ENCODE data around the gene PID1. TPM values are rescaled to one million over a fixed set of nuclear protein-coding genes. Genes with fewer than 3 reads are reported as not detected.

Gene PID1
- polyA plus RNA-seq, 1 experiment, result 1.8 TPM

GRCh38 chr2:229059331-229060033 lies 211.6 kb downstream of the PID1 start:
- no peak for DNase-seq (ENCODE audit: low read depth, low spot score)
- Histone ChIP-seq H3K27me3 (ENCODE audit: control insufficient read depth, insufficient read depth, low read length) (no peaks in the 10 kb centered on the region), H3K9me3 (ENCODE audit: control insufficient read depth, insufficient read depth, low read length) (no peaks in the 10 kb centered on the region), H3K27ac (ENCODE audit: low read depth, low read length) (no peak overlapping the region), H3K4me3 (ENCODE audit: low read depth, low read length) (no peak overlapping the region)
- ChIA-PET POLR2A (no interaction called here), CTCF (no interaction called here)
- no peak for TF ChIP-seq CTCF (IDR thresholded peaks at IDR 0.05; ENCODE audit: low read depth, low read length)

GRCh38 chr2:229057976-229058553 lies 213.0 kb downstream of the PID1 start:
- POLR2A ChIA-PET, result no interaction called here
- no peaks in the 10 kb centered on the region for H3K9me3 ChIP-seq (ENCODE audit: control insufficient read depth, insufficient read depth, low read length)
- no peak for TF ChIP-seq CTCF (IDR thresholded peaks at IDR 0.05; ENCODE audit: low read depth, low read length)
- H3K27me3 ChIP-seq (ENCODE audit: control insufficient read depth, insufficient read depth, low read length), result no peaks in the 10 kb centered on the region
- no peak for DNase-seq (ENCODE audit: low read depth, low spot score)
- no peak overlapping the region for H3K4me3 ChIP-seq (ENCODE audit: low read depth, low read length)
- H3K27ac ChIP-seq (ENCODE audit: low read depth, low read length), result no peak overlapping the region
- CTCF ChIA-PET, result interaction anchor here (0.7 kb wide), 1 partner anchor 25 kb away, joined by 3 read pairs; no protein-coding TSS in a partner anchor

GRCh38 chr2:229054311-229054710 lies 216.8 kb downstream of the PID1 start:
- no peak for TF ChIP-seq CTCF (IDR thresholded peaks at IDR 0.05; ENCODE audit: low read depth, low read length)
- Histone ChIP-seq H3K9me3 (ENCODE audit: control insufficient read depth, insufficient read depth, low read length) (no peaks in the 10 kb centered on the region), H3K27me3 (ENCODE audit: control insufficient read depth, insufficient read depth, low read length) (no peaks in the 10 kb centered on the region), H3K4me3 (ENCODE audit: low read depth, low read length) (no peak overlapping the region), H3K27ac (ENCODE audit: low read depth, low read length) (no peak overlapping the region)
- DNase-seq (ENCODE audit: low read depth, low spot score), result no peak
- ChIA-PET POLR2A (no interaction called here), CTCF (no interaction called here)

- H3K27ac ChIP-seq (ENCODE audit: low read depth, low read length), result no peak overlapping the region
- no peaks in the 10 kb centered on the region for H3K27me3 ChIP-seq (ENCODE audit: control insufficient read depth, insufficient read depth, low read length)
- POLR2A ChIA-PET, result no interaction called here
- CTCF ChIA-PET, result no interaction called here
- no peak for TF ChIP-seq CTCF (IDR thresholded peaks at IDR 0.05; ENCODE audit: low read depth, low read length)
- H3K4me3 ChIP-seq (ENCODE audit: low read depth, low read length), result no peak overlapping the region
- DNase-seq (ENCODE audit: low read depth, low spot score), result no peak
- H3K9me3 ChIP-seq (ENCODE audit: control insufficient read depth, insufficient read depth, low read length), result no peaks in the 10 kb centered on the region
Observed at GRCh38 chr2:229051798-229052197, 219.3 kb downstream of the PID1 start.

GRCh38 chr2:229050133-229050532 lies 221.0 kb downstream of the PID1 start:
- ChIA-PET CTCF (interaction anchor here (0.6 kb wide), 1 partner anchor 17 kb away, joined by 3 read pairs; no protein-coding TSS in a partner anchor), POLR2A (no interaction called here)
- Histone ChIP-seq H3K27me3 (ENCODE audit: control insufficient read depth, insufficient read depth, low read length) (no peaks in the 10 kb centered on the region), H3K27ac (ENCODE audit: low read depth, low read length) (no peak overlapping the region), H3K4me3 (ENCODE audit: low read depth, low read length) (no peak overlapping the region), H3K9me3 (ENCODE audit: control insufficient read depth, insufficient read depth, low read length) (no peaks in the 10 kb centered on the region)
- TF ChIP-seq CTCF (IDR thresholded peaks at IDR 0.05; ENCODE audit: low read depth, low read length), result no peak
- no peak for DNase-seq (ENCODE audit: low read depth, low spot score)

Measured in AG04450 (cell line).